AG04449 (cell line): ENCODE data around the gene SUMO4.

Source experiments
- CTCF ChIA-PET: fragments of 350-600 bp; formaldehyde crosslinking; extraction: SDS; loops from one replicate; lab custom pipeline; 2021; ENCODE audit warnings: antibody characterized with exemption; lab: Yijun Ruan, JAX
- POLR2A ChIA-PET: fragments of 400-600, 350-600 bp; formaldehyde crosslinking; extraction: SDS; loops from one replicate; lab custom pipeline; 2020; ENCODE audit warnings: antibody characterized with exemption, inconsistent platforms; lab: Yijun Ruan, JAX
- DNase-seq: peaks from one replicate; pipeline ENCODE4 v3.0.0-alpha.2; 2010; ENCODE audit warnings: low read depth, low spot score
- H3K4me3 ChIP-seq: 2 replicates; pipeline ENCODE4 v1.5.1; 2011; ENCODE audit warnings: low read depth, mild to moderate bottlenecking, control low read depth, low read length
- CTCF ChIP-seq: IDR thresholded peaks from one replicate; pipeline ENCODE4 v1.5.1; 2011; ENCODE audit warnings: mild to moderate bottlenecking, moderate library complexity, low read length, control low read depth, inconsistent platforms; ENCODE audit not compliant: insufficient read depth; ENCODE audit errors: missing control alignments

The SUMO4 gene

DNA sequence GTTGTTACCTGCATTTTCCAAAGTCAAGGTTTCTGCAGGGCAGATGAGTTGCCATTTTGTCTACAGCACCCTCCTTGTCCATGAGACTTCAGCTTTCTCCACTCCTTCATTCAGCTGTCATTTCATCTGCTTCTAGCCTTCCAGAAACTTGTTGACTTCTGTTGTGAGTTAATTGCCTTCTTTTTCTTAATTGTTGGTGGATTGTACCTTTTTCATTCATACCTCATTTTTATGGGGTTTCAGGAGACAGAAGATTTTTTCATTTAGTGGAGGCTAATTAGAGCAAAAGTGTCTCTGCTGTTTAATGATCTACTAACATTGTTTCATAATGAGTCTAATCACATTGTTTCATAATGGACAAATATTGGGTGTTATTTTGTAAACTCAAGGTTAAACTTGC lies 7.5 kb upstream of the SUMO4 start:
- no peak for TF ChIP-seq CTCF
- H3K4me3 ChIP-seq, result no peak overlapping the region
- CTCF ChIA-PET, result interaction anchor here (1.1 to 1.8 kb wide), 3 partner anchors 9 to 125 kb away, joined by 3 to 6 read pairs (median 5); no protein-coding TSS in a partner anchor
- no peak for DNase-seq
- POLR2A ChIA-PET, result no interaction called here

- TF ChIP-seq CTCF, result no peak
- no peak for DNase-seq
- H3K4me3 ChIP-seq, result no peak overlapping the region
- ChIA-PET CTCF (interaction anchor here (1.1 to 1.8 kb wide), 3 partner anchors 9 to 124 kb away, joined by 3 to 6 read pairs (median 5); no protein-coding TSS in a partner anchor), POLR2A (no interaction called here)
These were observed 6.9 kb upstream of the SUMO4 start for GRCh38 chr6:149393002-149393679.

DNA sequence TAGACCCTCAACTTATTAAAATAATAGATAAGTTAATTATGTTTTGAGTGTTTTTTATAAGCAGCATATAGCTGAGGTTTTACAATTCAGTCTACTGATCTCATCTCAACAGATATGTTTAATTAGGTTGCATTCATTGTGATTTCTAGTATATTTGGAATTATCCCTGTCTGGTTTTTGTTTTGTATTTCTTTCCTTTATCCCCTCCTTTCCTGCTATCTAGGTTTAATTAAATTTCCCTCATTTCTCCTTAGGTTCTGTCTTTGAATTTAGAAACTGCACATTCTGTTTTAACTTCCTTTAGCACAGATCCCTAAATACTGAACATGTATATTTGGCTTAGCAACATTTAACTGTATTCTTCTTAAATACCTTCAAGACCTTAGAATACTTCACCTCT lies 4.9 kb upstream of the SUMO4 start:
- no peak overlapping the region for H3K4me3 ChIP-seq
- no peak for TF ChIP-seq CTCF
- POLR2A ChIA-PET, result no interaction called here
- DNase-seq, result no peak
- CTCF ChIA-PET, result interaction anchor here (1.0 kb wide), 1 partner anchor 62 kb away, joined by 3 read pairs; no protein-coding TSS in a partner anchor

DNA sequence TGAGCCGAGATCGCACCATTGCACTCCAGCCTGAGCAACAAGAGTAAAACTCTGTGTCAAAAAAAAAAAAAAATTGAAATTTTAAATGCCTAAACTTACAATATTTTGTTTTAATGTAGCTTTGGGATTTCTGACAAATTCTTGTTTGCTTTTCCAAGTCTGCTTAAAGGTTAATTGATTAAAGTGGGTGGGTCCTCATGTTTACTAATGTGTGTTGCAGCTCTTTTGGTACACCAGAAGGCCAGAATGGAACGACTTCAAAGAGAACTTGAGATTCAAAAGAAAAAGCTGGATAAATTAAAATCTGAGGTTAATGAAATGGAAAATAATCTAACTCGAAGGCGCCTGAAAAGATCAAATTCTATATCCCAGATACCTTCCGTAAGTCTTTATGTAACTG lies 2.7 kb upstream of the SUMO4 start:
- ChIA-PET CTCF (interaction anchor here (1.4 to 2.3 kb wide), 2 partner anchors 34 to 369 kb away, joined by 5 to 11 read pairs; no protein-coding TSS in a partner anchor), POLR2A (interaction anchor here (0.8 kb wide), 1 partner anchor 24 kb away, joined by 4 read pairs; no protein-coding TSS in a partner anchor)
- TF ChIP-seq CTCF, result no peak
- no peak for DNase-seq
- no peak overlapping the region for H3K4me3 ChIP-seq

- TF ChIP-seq CTCF, result no peak
- ChIA-PET POLR2A (no interaction called here), CTCF (no interaction called here)
- no peak overlapping the region for H3K4me3 ChIP-seq
- DNase-seq, result no peak
These were observed 3.5 kb downstream of the SUMO4 start for GRCh38 chr6:149403534-149403933.
